ENCODE measurements around the gene PDE1C.

GRCh38 chr7:31764462-31764861 is 305.7 kb downstream of the PDE1C start:
- TF ChIP-seq CTCF (IDR thresholded peaks at IDR 0.05) (no peak), EP300 (IDR thresholded peaks at IDR 0.05) (no peak)

Data from stomach (tissue), 4 donors.